Liver (tissue), 10 donors: Measurements from ENCODE around the gene CXXC5. TPM values are rescaled to one million over a fixed set of nuclear protein-coding genes. Genes with fewer than 3 reads are reported as not detected.

Experiments
- DNase-seq: peaks from one replicate; pipeline ENCODE4 v3.0.0-alpha.2; 2017; ENCODE audit warnings: low spot score
- H3K27ac ChIP-seq, 2 donors: one replicate each; pipeline ENCODE4 v1.7.0; 2013; ENCODE audit warnings: inconsistent platforms in 2 of 2, low read length in 2 of 2, control low read depth in 1 of 2, low read depth in 1 of 2, mild to moderate bottlenecking in 1 of 2
- H3K27me3 ChIP-seq, 4 donors: one replicate each; pipeline versions ENCODE4 v1.6.1 to v1.7.0; 2013; ENCODE audit warnings: low read length in 3 of 4, inconsistent platforms in 1 of 4, mild to moderate bottlenecking in 1 of 4, moderate library complexity in 1 of 4; ENCODE audit not compliant: control insufficient read depth in 4 of 4, insufficient read depth in 4 of 4
- H3K36me3 ChIP-seq, 4 donors: one replicate each; pipeline versions ENCODE4 v1.6.1 to v1.7.0; 2013; ENCODE audit warnings: low read length in 3 of 4, mild to moderate bottlenecking in 3 of 4, low read depth in 1 of 4, moderate library complexity in 1 of 4; ENCODE audit not compliant: control insufficient read depth in 4 of 4, insufficient read depth in 3 of 4
- H3K4me1 ChIP-seq, 4 donors: one replicate each; pipeline versions ENCODE4 v1.6.1 to v1.7.0; 2013; ENCODE audit warnings: low read length in 3 of 4, mild to moderate bottlenecking in 3 of 4, moderate library complexity in 1 of 4; ENCODE audit not compliant: control insufficient read depth in 4 of 4, insufficient read depth in 4 of 4
- H3K4me3 ChIP-seq, 3 donors: one replicate each; pipeline versions ENCODE4 v1.6.1 to v1.7.0; 2013; ENCODE audit warnings: low read length in 3 of 3, control low read depth in 1 of 3, low read depth in 1 of 3, mild to moderate bottlenecking in 1 of 3
- H3K9ac ChIP-seq, 2 donors: one replicate each; pipeline ENCODE4 v1.7.0; 2013; ENCODE audit warnings: low read length in 2 of 2, mild to moderate bottlenecking in 2 of 2, moderate library complexity in 2 of 2, control low read depth in 1 of 2, low read depth in 1 of 2
- H3K9me3 ChIP-seq, 4 donors: one replicate each; pipeline versions ENCODE4 v1.6.1 to v1.7.0; 2013; ENCODE audit warnings: low read length in 3 of 4; ENCODE audit not compliant: control insufficient read depth in 4 of 4
- FOXA1 ChIP-seq: IDR thresholded peaks from 2 replicates; pipeline ENCODE4 v1.6.1; 2016; ENCODE audit warnings: antibody characterized with exemption
- FOXA2 ChIP-seq: IDR thresholded peaks from 2 replicates; pipeline ENCODE4 v1.6.1; 2016; ENCODE audit warnings: antibody characterized with exemption
- GABPA ChIP-seq, 2 donors: IDR thresholded peaks in 1 of 2; conservative IDR thresholded peaks in 1 of 2; 2 replicates each; pipeline ENCODE4 v1.6.1; 2016; ENCODE audit warnings: antibody characterized with exemption in 2 of 2, mild to moderate bottlenecking in 1 of 2, moderate library complexity in 1 of 2
- JUND ChIP-seq, 2 donors: IDR thresholded peaks; 2 replicates each; pipeline ENCODE4 v1.6.1; 2016; ENCODE audit warnings: antibody characterized with exemption in 2 of 2
- NR2F2 ChIP-seq: IDR thresholded peaks from 2 replicates; pipeline ENCODE4 v1.6.1; 2016; ENCODE audit warnings: antibody characterized with exemption
- SP1 ChIP-seq: IDR thresholded peaks from 2 replicates; pipeline ENCODE4 v1.6.1; 2018; ENCODE audit warnings: antibody characterized with exemption, mild to moderate bottlenecking
- YY1 ChIP-seq: IDR thresholded peaks from 2 replicates; pipeline ENCODE4 v1.6.1; 2016; ENCODE audit warnings: antibody characterized with exemption, mild to moderate bottlenecking
- WGBS: extraction: QIAGEN DNeasy Blood & Tissue Kit; methylation state at CpG from one replicate; pipeline ENCODE4 v1.1.7; 2013; 5-methylcytosine and 5-hydroxymethylcytosine counted together
- polyA plus RNA-seq, 2 donors: library from polyadenylated mRNA; stranded (reverse) in 1 of 2; unstranded in 1 of 2; fragments of 200-250 nt in 1 of 2; fragments of >200 nt in 1 of 2; fragmentation: Nextera tagmentation in 1 of 2; extraction: Ambion mirVana in 1 of 2; gene quantifications; one replicate each; pipeline versions ENCODE4 v1.2.1 to v1.2.3, GENCODE V29; 2013 to 2015
- small RNA-seq: library from RNA; depleted of rRNA; stranded (forward); fragments of <200 nt; gene quantifications from one replicate; pipeline ENCODE3, GENCODE V24; 2014
- total RNA-seq, 2 donors: library from RNA; depleted of rRNA; stranded (reverse); fragments of >200 nt; gene quantifications; one replicate each; pipeline ENCODE4 v1.2.3, GENCODE V29; 2014
- TF ChIP-seq, protein P1 (sequence below): fragments of 150-350 bp; IDR thresholded peaks from 2 replicates; pipeline ENCODE4 v1.5.1; 2017; ENCODE audit warnings: improper control_type of control experiment, low read depth, low read length; ENCODE audit not compliant: missing input control
- TF ChIP-seq, protein P2 (sequence below): IDR thresholded peaks from 2 replicates; pipeline ENCODE4 v1.6.1; 2016; ENCODE audit warnings: antibody characterized with exemption
- TF ChIP-seq, protein P3 (sequence below): IDR thresholded peaks from 2 replicates; pipeline ENCODE4 v1.6.1; 2016; ENCODE audit warnings: antibody characterized with exemption
- TF ChIP-seq, protein P4 (sequence below): IDR thresholded peaks from 2 replicates; pipeline ENCODE4 v1.6.1; 2016; ENCODE audit warnings: antibody characterized with exemption, mild to moderate bottlenecking
- donor health status: healthy.
- donor health status: healthy.
- donor health status: healthy.
- donor health status: healthy.
- donor health status: healthy.

The CXXC5 gene
- total and polyA plus RNA-seq, 4 donors = 40.6 to 78.6 (median 64.5) TPM

DNA sequence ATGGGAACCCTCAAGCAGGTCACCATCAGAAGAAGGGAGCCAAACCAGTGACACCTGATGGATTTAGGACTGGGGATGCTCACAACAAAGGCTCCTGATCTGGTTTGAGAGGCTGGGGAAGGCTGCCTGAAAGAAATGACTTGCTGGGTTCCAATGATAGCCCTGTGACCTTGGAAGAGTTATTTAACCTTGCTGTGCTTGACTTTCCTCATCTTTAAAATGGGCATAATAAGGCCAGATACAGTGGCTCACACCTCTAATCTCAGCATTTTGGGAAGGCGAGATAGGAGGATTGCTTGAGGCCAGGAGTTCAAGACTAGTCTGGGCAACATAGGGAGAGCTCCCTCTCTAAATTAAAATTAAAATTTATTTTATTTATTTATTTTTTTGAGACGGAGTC lies 83.9 kb downstream of the CXXC5 start:
- no peaks in the 10 kb centered on the region for H3K27me3 ChIP-seq
- DNase-seq = no peak
- no peak overlapping the region for H3K9ac ChIP-seq
- no peaks in the 10 kb centered on the region for H3K36me3 ChIP-seq
- H3K4me1 ChIP-seq = no peaks in the 10 kb centered on the region
- no peak overlapping the region for H3K27ac ChIP-seq
- H3K9me3 ChIP-seq = no peaks in the 10 kb centered on the region
- TF ChIP-seq, protein P1, sequence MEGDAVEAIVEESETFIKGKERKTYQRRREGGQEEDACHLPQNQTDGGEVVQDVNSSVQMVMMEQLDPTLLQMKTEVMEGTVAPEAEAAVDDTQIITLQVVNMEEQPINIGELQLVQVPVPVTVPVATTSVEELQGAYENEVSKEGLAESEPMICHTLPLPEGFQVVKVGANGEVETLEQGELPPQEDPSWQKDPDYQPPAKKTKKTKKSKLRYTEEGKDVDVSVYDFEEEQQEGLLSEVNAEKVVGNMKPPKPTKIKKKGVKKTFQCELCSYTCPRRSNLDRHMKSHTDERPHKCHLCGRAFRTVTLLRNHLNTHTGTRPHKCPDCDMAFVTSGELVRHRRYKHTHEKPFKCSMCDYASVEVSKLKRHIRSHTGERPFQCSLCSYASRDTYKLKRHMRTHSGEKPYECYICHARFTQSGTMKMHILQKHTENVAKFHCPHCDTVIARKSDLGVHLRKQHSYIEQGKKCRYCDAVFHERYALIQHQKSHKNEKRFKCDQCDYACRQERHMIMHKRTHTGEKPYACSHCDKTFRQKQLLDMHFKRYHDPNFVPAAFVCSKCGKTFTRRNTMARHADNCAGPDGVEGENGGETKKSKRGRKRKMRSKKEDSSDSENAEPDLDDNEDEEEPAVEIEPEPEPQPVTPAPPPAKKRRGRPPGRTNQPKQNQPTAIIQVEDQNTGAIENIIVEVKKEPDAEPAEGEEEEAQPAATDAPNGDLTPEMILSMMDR = no peak
- 97% methylated on average over 2 of the region's 2 CpGs for WGBS
- no peak overlapping the region for H3K4me3 ChIP-seq

DNA sequence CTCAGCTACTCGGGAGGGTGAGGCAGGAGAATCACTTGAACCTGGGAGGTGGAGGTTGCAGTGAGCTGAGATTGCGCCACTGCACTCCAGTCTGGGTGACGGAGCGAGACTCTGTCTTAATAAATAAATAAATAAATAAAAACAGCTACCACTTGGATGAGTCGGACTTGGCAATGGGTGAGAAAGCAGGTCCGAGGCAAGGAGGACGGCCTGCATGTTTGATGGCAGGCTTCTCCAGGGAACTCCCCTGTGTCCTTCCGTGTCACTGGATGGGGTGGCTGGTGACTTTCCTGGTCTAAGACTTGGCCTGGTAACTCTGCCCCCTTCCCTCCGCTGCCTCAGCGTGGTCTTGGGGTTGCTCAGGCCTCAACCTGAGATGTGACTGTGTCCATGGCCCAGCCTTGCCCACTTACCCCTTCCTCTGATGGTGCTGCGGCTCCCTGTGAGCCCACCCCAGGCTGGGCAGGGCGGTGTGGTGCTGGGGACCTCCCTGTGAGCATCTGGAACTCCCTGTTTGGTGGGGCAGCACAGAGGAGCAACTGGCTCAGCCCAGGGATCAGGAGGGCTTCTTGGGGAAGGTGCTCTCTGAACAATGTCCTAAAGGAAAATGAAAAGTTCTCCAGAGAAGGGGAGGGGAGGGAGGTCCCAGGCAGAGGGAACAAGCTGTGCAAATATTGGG lies 85.0 kb downstream of the CXXC5 start:
- H3K27me3 ChIP-seq = no peaks in the 10 kb centered on the region
- 95% methylated on average over 12 of the region's 12 CpGs for WGBS

More for the DNA sequence above, 85.0 kb downstream of the CXXC5 start:
- Histone ChIP-seq H3K4me3 (no peak overlapping the region), H3K36me3 (no peaks in the 10 kb centered on the region), H3K9me3 (no peaks in the 10 kb centered on the region), H3K4me1 (no peaks in the 10 kb centered on the region), H3K9ac (no peak overlapping the region), H3K27ac (no peak overlapping the region)
- no peak for DNase-seq
- TF ChIP-seq, protein P2, sequence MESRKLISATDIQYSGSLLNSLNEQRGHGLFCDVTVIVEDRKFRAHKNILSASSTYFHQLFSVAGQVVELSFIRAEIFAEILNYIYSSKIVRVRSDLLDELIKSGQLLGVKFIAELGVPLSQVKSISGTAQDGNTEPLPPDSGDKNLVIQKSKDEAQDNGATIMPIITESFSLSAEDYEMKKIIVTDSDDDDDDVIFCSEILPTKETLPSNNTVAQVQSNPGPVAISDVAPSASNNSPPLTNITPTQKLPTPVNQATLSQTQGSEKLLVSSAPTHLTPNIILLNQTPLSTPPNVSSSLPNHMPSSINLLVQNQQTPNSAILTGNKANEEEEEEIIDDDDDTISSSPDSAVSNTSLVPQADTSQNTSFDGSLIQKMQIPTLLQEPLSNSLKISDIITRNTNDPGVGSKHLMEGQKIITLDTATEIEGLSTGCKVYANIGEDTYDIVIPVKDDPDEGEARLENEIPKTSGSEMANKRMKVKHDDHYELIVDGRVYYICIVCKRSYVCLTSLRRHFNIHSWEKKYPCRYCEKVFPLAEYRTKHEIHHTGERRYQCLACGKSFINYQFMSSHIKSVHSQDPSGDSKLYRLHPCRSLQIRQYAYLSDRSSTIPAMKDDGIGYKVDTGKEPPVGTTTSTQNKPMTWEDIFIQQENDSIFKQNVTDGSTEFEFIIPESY = no peak
- TF ChIP-seq YY1 = no peak
- TF ChIP-seq, protein P3, sequence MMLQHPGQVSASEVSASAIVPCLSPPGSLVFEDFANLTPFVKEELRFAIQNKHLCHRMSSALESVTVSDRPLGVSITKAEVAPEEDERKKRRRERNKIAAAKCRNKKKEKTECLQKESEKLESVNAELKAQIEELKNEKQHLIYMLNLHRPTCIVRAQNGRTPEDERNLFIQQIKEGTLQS = no peak
- TF ChIP-seq JUND (IDR thresholded peaks at IDR 0.05) = no peak
- no peak for TF ChIP-seq GABPA (IDR thresholded peaks at IDR 0.05 in 1 of 2, conservative IDR thresholded peaks at IDR 0.05 in 1 of 2)
- TF ChIP-seq FOXA1 = no peak
- TF ChIP-seq SP1 = no peak
- TF ChIP-seq, protein P4, sequence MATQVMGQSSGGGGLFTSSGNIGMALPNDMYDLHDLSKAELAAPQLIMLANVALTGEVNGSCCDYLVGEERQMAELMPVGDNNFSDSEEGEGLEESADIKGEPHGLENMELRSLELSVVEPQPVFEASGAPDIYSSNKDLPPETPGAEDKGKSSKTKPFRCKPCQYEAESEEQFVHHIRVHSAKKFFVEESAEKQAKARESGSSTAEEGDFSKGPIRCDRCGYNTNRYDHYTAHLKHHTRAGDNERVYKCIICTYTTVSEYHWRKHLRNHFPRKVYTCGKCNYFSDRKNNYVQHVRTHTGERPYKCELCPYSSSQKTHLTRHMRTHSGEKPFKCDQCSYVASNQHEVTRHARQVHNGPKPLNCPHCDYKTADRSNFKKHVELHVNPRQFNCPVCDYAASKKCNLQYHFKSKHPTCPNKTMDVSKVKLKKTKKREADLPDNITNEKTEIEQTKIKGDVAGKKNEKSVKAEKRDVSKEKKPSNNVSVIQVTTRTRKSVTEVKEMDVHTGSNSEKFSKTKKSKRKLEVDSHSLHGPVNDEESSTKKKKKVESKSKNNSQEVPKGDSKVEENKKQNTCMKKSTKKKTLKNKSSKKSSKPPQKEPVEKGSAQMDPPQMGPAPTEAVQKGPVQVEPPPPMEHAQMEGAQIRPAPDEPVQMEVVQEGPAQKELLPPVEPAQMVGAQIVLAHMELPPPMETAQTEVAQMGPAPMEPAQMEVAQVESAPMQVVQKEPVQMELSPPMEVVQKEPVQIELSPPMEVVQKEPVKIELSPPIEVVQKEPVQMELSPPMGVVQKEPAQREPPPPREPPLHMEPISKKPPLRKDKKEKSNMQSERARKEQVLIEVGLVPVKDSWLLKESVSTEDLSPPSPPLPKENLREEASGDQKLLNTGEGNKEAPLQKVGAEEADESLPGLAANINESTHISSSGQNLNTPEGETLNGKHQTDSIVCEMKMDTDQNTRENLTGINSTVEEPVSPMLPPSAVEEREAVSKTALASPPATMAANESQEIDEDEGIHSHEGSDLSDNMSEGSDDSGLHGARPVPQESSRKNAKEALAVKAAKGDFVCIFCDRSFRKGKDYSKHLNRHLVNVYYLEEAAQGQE = no peak
- TF ChIP-seq FOXA2 = no peak
- TF ChIP-seq NR2F2 = no peak

Small RNAs within 50 kb of the gene (small RNA-seq; reads per million reads assigned to genes)
- not detected for gene RNU6-236P

Other genes with a start within 250 kb of the CXXC5 start
- gene SPATA24, start 244.3 kb upstream of the CXXC5 start, total RNA-seq = 1 to 10 TPM; 1.8 to 2.4 TPM
- gene SPATA24, start 244.3 kb upstream of the CXXC5 start, polyA plus RNA-seq = 1 to 10 TPM; 2.7 TPM
- 1 to 10 TPM in 1 of 2 donors, under 1 TPM in 1; 0.92 to 1.8 TPM for gene DNAJC18, start 208.8 kb upstream of the CXXC5 start, total RNA-seq
- under 1 TPM; 0.66 to 0.74 TPM for gene DNAJC18, start 208.8 kb upstream of the CXXC5 start, polyA plus RNA-seq
- 1 to 10 TPM; 3.4 to 3.6 TPM for gene ECSCR, start 185.6 kb upstream of the CXXC5 start, total RNA-seq
- gene ECSCR, start 185.6 kb upstream of the CXXC5 start, polyA plus RNA-seq = 1 to 10 TPM; 3.2 to 4.9 TPM
- under 1 TPM in 1 of 2 donors, not detected in 1; 0.05 TPM for gene SMIM33, start 177.3 kb upstream of the CXXC5 start, total RNA-seq
- gene SMIM33, start 177.3 kb upstream of the CXXC5 start, polyA plus RNA-seq = not detected
- 10 to 100 TPM; 10.1 to 13.6 TPM for gene STING1, start 165.6 kb upstream of the CXXC5 start, total RNA-seq
- 10 to 100 TPM in 1 of 2 donors, 1 to 10 TPM in 1; 6.3 to 10.4 TPM for gene STING1, start 165.6 kb upstream of the CXXC5 start, polyA plus RNA-seq
- 10 to 100 TPM; 17.0 to 53.6 TPM for gene UBE2D2, start 87.0 kb upstream of the CXXC5 start, total RNA-seq
- gene UBE2D2, start 87.0 kb upstream of the CXXC5 start, polyA plus RNA-seq = 10 to 100 TPM; 38.5 to 44.2 TPM
- gene PSD2, start 147.5 kb downstream of the CXXC5 start, total RNA-seq = under 1 TPM in 1 of 2 donors, not detected in 1; 0.05 TPM
- not detected for gene PSD2, start 147.5 kb downstream of the CXXC5 start, polyA plus RNA-seq